HEK293 (cell line): Measurements from ENCODE around the gene CUL7.

Experiments
- CTCF ChIP-seq: fragments of 450-650 bp; formaldehyde crosslinking; IDR thresholded peaks from 2 replicates; pipeline ENCODE4 v1.5.1; 2016; ENCODE audit warnings: missing biosample characterization, missing genetic modification characterization
- HOXA7 ChIP-seq: sonication (generic); formaldehyde crosslinking; IDR thresholded peaks from 2 replicates; pipeline ENCODE4 v1.8.1; 2022; ENCODE audit warnings: missing genetic modification reagents, borderline replicate concordance
- PRDM4 ChIP-seq: fragments of 450-650 bp; formaldehyde crosslinking; IDR thresholded peaks from 2 replicates; pipeline ENCODE4 v1.5.1; 2017; ENCODE audit warnings: missing biosample characterization, missing genetic modification characterization
- YY1 ChIP-seq: fragments of 450-650 bp; formaldehyde crosslinking; IDR thresholded peaks from 2 replicates; pipeline ENCODE4 v1.5.1; 2018; ENCODE audit warnings: missing biosample characterization, missing genetic modification characterization
- ZNF148 ChIP-seq: fragments of 450-650 bp; formaldehyde crosslinking; IDR thresholded peaks from 2 replicates; pipeline ENCODE4 v1.5.0; 2017; ENCODE audit warnings: missing biosample characterization, missing genetic modification characterization, borderline replicate concordance
- ZNF175 ChIP-seq: fragments of 450-650 bp; formaldehyde crosslinking; IDR thresholded peaks from 2 replicates; pipeline ENCODE4 v1.5.1; 2016; ENCODE audit warnings: missing biosample characterization, missing genetic modification characterization
- ZNF274 ChIP-seq, 2 experiments: fragments of 200-500 bp in 1 of 2; fragments of 450-650 bp in 1 of 2; sonication (Bioruptor generic) in 1 of 2; formaldehyde crosslinking in 1 of 2; IDR thresholded peaks; 2 replicates each; pipeline versions ENCODE4 v1.5.1 to v1.6.1; 2014 to 2016; ENCODE audit warnings: borderline replicate concordance in 1 of 2, inconsistent platforms in 1 of 2, low read length in 1 of 2, missing biosample characterization in 1 of 2, missing genetic modification characterization in 1 of 2
- ZNF302 ChIP-seq: fragments of 450-650 bp; formaldehyde crosslinking; IDR thresholded peaks from 2 replicates; pipeline ENCODE4 v1.5.1; 2016; ENCODE audit warnings: missing biosample characterization, missing genetic modification characterization, low read depth
- ZNF404 ChIP-seq: fragments of 450-650 bp; formaldehyde crosslinking; IDR thresholded peaks from 2 replicates; pipeline ENCODE4 v1.5.1; 2017; ENCODE audit warnings: missing biosample characterization, missing genetic modification characterization
- ZNF561 ChIP-seq: fragments of 450-650 bp; IDR thresholded peaks from 2 replicates; pipeline ENCODE4 v1.5.1; 2018; ENCODE audit warnings: missing biosample characterization, missing genetic modification characterization, borderline replicate concordance
- ZNF639 ChIP-seq: fragments of 450-650 bp; formaldehyde crosslinking; IDR thresholded peaks from 2 replicates; pipeline ENCODE4 v1.5.1; 2016; ENCODE audit warnings: missing biosample characterization, missing genetic modification characterization
- ZNF707 ChIP-seq: fragments of 450-650 bp; formaldehyde crosslinking; IDR thresholded peaks from 2 replicates; pipeline ENCODE4 v1.5.1; 2016; ENCODE audit warnings: missing biosample characterization, missing genetic modification characterization
- ZSCAN18 ChIP-seq: fragments of 450-650 bp; formaldehyde crosslinking; IDR thresholded peaks from 2 replicates; pipeline ENCODE4 v1.5.1; 2016; ENCODE audit warnings: missing biosample characterization, missing genetic modification characterization

GRCh38 chr6:43040542-43041257, 13.0 kb downstream of the CUL7 start:
- TF ChIP-seq CTCF (tag by site-specific recombination) = no peak
- TF ChIP-seq ZNF404 (tag by site-specific recombination) = no peak
- TF ChIP-seq ZNF274 (IDR thresholded peaks at IDR 0.05; ENCODE audit: low read length) = no peak
- no peak for TF ChIP-seq ZNF274 (tag by site-specific recombination; IDR thresholded peaks at IDR 0.05; ENCODE audit: borderline replicate concordance)
- no peak for TF ChIP-seq ZNF561 (tag by site-specific recombination)
- TF ChIP-seq ZNF175 (tag by site-specific recombination) = no peak
- TF ChIP-seq ZNF148 (tag by site-specific recombination) = no peak
- no peak for TF ChIP-seq PRDM4 (tag by site-specific recombination)
- TF ChIP-seq ZSCAN18 (tag by site-specific recombination) = no peak
- TF ChIP-seq YY1 (tag by site-specific recombination) = no peak
- TF ChIP-seq ZNF639 (tag by site-specific recombination) = no peak
- no peak for TF ChIP-seq ZNF707 (tag by site-specific recombination)
- no peak for TF ChIP-seq HOXA7 (CRISPR knock-in tag)
- TF ChIP-seq ZNF302 (tag by site-specific recombination) = no peak
